HCT116 (cell line): ENCODE results near the gene PRMT7. TPM values are rescaled to one million over a fixed set of nuclear protein-coding genes. Genes with fewer than 3 reads are reported as not detected.

Experiments used
- ATAC-seq: fragments of 200-7000 bp; cut with Tn5 transposase; 2 replicates; pipeline ENCODE4 v1.9.1; 2020; ENCODE audit warnings: mild to moderate bottlenecking, moderate library complexity
- BruUV-seq: library from RNA; stranded (reverse); fragments of 400-500 nt; replicated peaks from 2 replicates; lab custom pipeline; 2021; lab: Mats Ljungman, UMichigan
- CTCF ChIA-PET: fragments of 300-600 bp; sonication (Branson Sonifier 250); formaldehyde crosslinking; loops from one replicate; lab custom pipeline; 2021; ENCODE audit warnings: antibody characterized with exemption; lab: Charles Lee
- POLR2A ChIA-PET: fragments of 300-600, 350-600 bp; sonication (Branson Sonifier 250); formaldehyde crosslinking; loops from one replicate; lab custom pipeline; 2021; ENCODE audit warnings: antibody characterized with exemption; lab: Charles Lee
- RAD21 ChIA-PET, 2 experiments: fragments of 300-600 bp; sonication (Branson Sonifier 250); formaldehyde crosslinking; loops; one replicate each; lab custom pipeline; 2023; ENCODE audit warnings: low total read pairs in 2 of 2; ENCODE audit not compliant: uncharacterized antibody in 2 of 2, unreplicated experiment in 2 of 2, low non-redundant PET in 1 of 2; lab: Charles Lee
- DNase-seq: peaks from one replicate; pipeline ENCODE4 v3.0.0-alpha.2; 2010; ENCODE audit warnings: low read depth, low spot score
- H2AFZ ChIP-seq: fragments of 200-600 bp; shearing (Covaris generic), sonication (generic); 2 replicates; pipeline ENCODE4 v1.6.1; 2017; ENCODE audit warnings: low read depth, mixed run types, mixed read lengths, antibody characterized with exemption, low read length; ENCODE audit not compliant: poor library complexity, severe bottlenecking
- H3K27ac ChIP-seq: 2 replicates; pipeline ENCODE4 v1.5.1; 2012; ENCODE audit warnings: low read depth, low read length
- H3K27me3 ChIP-seq: fragments of 200-600 bp; sonication (generic); 2 replicates; pipeline ENCODE4 v1.6.1; 2016; ENCODE audit warnings: mixed run types, low read length, mixed read lengths; ENCODE audit not compliant: insufficient read depth
- H3K36me3 ChIP-seq, 2 experiments: fragments of 200-500 bp in 1 of 2; fragments of 200-600 bp in 1 of 2; sonication (Bioruptor generic) in 1 of 2; sonication (generic) in 1 of 2; 2 replicates each; pipeline versions ENCODE4 v1.5.1 to v1.6.1; 2014 to 2016; ENCODE audit warnings: low read length in 2 of 2, inconsistent platforms in 1 of 2, mixed read lengths in 1 of 2, mixed run types in 1 of 2; ENCODE audit not compliant: insufficient read depth in 2 of 2, control insufficient read depth in 1 of 2
- H3K4me1 ChIP-seq, 2 experiments: fragments of 200-600 bp in 1 of 2; sonication (generic) in 1 of 2; 2 replicates each; pipeline versions ENCODE4 v1.5.1 to v1.6.1; 2012 to 2017; ENCODE audit warnings: low read length in 2 of 2, inconsistent platforms in 1 of 2, mild to moderate bottlenecking in 1 of 2, mixed read lengths in 1 of 2, mixed run types in 1 of 2, moderate library complexity in 1 of 2; ENCODE audit not compliant: insufficient read depth in 2 of 2, control insufficient read depth in 1 of 2
- H3K4me2 ChIP-seq: fragments of 200-600 bp; sonication (generic); 2 replicates; pipeline ENCODE4 v1.6.1; 2017; ENCODE audit warnings: mixed run types, low read length, mixed read lengths
- H3K4me3 ChIP-seq, 2 experiments: fragments of 200-600 bp in 1 of 2; sonication (generic) in 1 of 2; replicated peaks in 1 of 2; 2 replicates each; pipeline ENCODE4 v1.5.1; 2011 to 2016; ENCODE audit warnings: low read length in 2 of 2, control low read depth in 1 of 2, low read depth in 1 of 2, mild to moderate bottlenecking in 1 of 2, mixed read lengths in 1 of 2, mixed run types in 1 of 2
- H3K79me2 ChIP-seq: fragments of 200-600 bp; sonication (generic); 2 replicates; pipeline ENCODE4 v1.6.1; 2017; ENCODE audit warnings: mild to moderate bottlenecking, mixed run types, low read length, moderate library complexity, mixed read lengths; ENCODE audit not compliant: insufficient read depth
- H3K9ac ChIP-seq: fragments of 200-600 bp; sonication (generic); 2 replicates; pipeline ENCODE4 v1.6.1; 2016; ENCODE audit warnings: low read length, mixed read lengths
- H3K9me2 ChIP-seq: fragments of 200-600 bp; sonication (generic), shearing (Covaris generic); 2 replicates; pipeline ENCODE4 v1.6.1; 2017; ENCODE audit warnings: mixed run types, mild to moderate bottlenecking, moderate library complexity; ENCODE audit not compliant: insufficient read depth
- H3K9me3 ChIP-seq, 2 experiments: fragments of 200-500 bp in 1 of 2; fragments of 200-600 bp in 1 of 2; sonication (Bioruptor generic) in 1 of 2; sonication (generic) in 1 of 2; 2 replicates each; pipeline ENCODE4 v1.6.1; 2014 to 2017; ENCODE audit warnings: low read length in 2 of 2, mixed read lengths in 2 of 2, inconsistent platforms in 1 of 2, low read depth in 1 of 2, mild to moderate bottlenecking in 1 of 2, mixed run types in 1 of 2, moderate library complexity in 1 of 2; ENCODE audit not compliant: control insufficient read depth in 1 of 2, insufficient read depth in 1 of 2
- H4K20me1 ChIP-seq: fragments of 200-600 bp; sonication (generic), shearing (Covaris generic); 2 replicates; pipeline ENCODE4 v1.6.1; 2017; ENCODE audit warnings: mixed run types, mild to moderate bottlenecking, moderate library complexity; ENCODE audit not compliant: insufficient read depth
- CBX3 ChIP-seq: IDR thresholded peaks from 2 replicates; pipeline ENCODE4 v1.6.1; 2012; ENCODE audit warnings: low read depth
- CEBPB ChIP-seq: IDR thresholded peaks from 2 replicates; pipeline ENCODE4 v1.6.1; 2012; ENCODE audit warnings: low read depth
- EGR1 ChIP-seq: IDR thresholded peaks from 2 replicates; pipeline ENCODE4 v1.6.1; 2012; ENCODE audit warnings: low read depth
- ELF1 ChIP-seq: IDR thresholded peaks from 2 replicates; pipeline ENCODE4 v1.6.1; 2012; ENCODE audit warnings: low read depth, borderline replicate concordance
- EZH2phosphoT487 ChIP-seq: fragments of 200-600 bp; IDR thresholded peaks from 2 replicates; pipeline ENCODE4 v1.6.1; 2018; ENCODE audit warnings: antibody characterized with exemption, borderline replicate concordance
- FOSL1 ChIP-seq: IDR thresholded peaks from 2 replicates; pipeline ENCODE4 v1.6.1; 2012; ENCODE audit warnings: low read depth
- JUND ChIP-seq: IDR thresholded peaks from 2 replicates; pipeline ENCODE4 v1.6.1; 2012
- RAD21 ChIP-seq: IDR thresholded peaks from 2 replicates; pipeline ENCODE4 v1.6.1; 2012; ENCODE audit warnings: low read depth, mild to moderate bottlenecking
- SRF ChIP-seq: IDR thresholded peaks from 2 replicates; pipeline ENCODE4 v1.6.1; 2012; ENCODE audit warnings: low read depth
- TCF7L2 ChIP-seq: IDR thresholded peaks from 2 replicates; pipeline ENCODE4 v1.7.0; 2011; ENCODE audit warnings: borderline replicate concordance, inconsistent platforms; ENCODE audit not compliant: insufficient read depth, insufficient read length; ENCODE audit errors: extremely low read depth
- YY1 ChIP-seq: IDR thresholded peaks from 2 replicates; pipeline ENCODE4 v1.6.1; 2011; ENCODE audit warnings: low read length, low read depth, moderate library complexity, mild to moderate bottlenecking; ENCODE audit not compliant: insufficient replicate concordance; ENCODE audit errors: extremely low read depth
- ZFX ChIP-seq: fragments of 450-650 bp; IDR thresholded peaks from 2 replicates; pipeline ENCODE4 v1.6.1; 2017
- ZNF274 ChIP-seq: fragments of 200-500 bp; sonication (Bioruptor generic); IDR thresholded peaks from 2 replicates; pipeline ENCODE4 v1.6.1; 2014; ENCODE audit warnings: mild to moderate bottlenecking, low read depth, low read length, inconsistent platforms
- intact Hi-C: fragments of 100-400 bp; cut with micrococcal nuclease; formaldehyde crosslinking; loops from 2 replicates; pipeline ENCODE4 v1.10.0; 2022
- total RNA-seq: library from RNA; stranded (reverse); gene quantifications from one replicate; pipeline ENCODE4 v1.2.1, GENCODE V29; 2021; ENCODE audit not compliant: unreplicated experiment
- TF ChIP-seq, protein P1 (sequence below): IDR thresholded peaks from 2 replicates; pipeline ENCODE4 v1.6.1; 2011; ENCODE audit warnings: mild to moderate bottlenecking, low read length, moderate library complexity; ENCODE audit not compliant: insufficient replicate concordance; ENCODE audit errors: extremely low read depth

Gene PRMT7
- total RNA-seq, 1 experiment from 2014 or later = 34.4 TPM

DNA sequence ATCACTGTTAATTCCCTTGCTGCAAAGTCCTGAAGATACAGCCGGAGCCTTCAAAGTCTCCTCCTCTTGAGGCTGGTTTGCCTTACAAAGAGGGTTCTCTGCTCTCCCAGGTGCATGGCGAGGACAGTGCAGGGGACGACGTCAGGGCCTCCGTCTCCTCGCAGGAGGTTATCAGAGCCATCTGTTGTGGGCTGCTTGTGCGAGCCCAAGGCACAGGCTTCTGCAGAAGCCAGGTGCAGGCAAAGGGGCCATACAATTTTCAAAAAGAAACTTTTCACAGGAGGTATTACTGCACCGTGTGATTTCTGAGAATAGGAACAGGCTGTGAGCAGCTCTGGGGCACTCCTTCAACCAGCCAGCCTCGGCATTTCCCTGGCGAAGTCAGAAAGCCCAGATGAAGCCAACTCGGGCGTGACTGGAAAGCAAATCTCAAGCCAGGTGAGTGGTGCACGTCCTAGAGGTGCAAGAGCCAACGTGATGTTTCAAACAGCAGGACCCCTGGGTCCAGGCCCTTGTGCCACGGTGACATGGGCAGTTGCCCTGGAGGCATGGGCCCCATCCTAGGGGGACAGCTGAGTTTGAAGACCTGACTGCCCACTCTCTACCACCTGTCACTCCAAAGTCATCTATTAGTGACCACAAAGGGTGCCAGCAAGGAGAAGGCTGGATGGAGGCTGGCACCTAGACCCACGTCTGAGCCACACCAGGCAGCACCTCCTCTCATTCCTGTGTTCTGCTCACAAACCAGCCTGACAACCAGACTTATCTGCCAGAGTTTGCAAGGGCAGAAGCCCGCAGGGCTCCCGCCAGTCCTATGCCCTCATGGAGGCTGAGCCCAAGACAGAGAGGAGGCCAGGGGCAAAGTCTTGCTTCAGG lies 68.9 kb downstream of the PRMT7 start:
- no peak for ATAC-seq
- intact Hi-C loops = no loop called here
- no peak overlapping the region for H3K4me2 ChIP-seq

DNA sequence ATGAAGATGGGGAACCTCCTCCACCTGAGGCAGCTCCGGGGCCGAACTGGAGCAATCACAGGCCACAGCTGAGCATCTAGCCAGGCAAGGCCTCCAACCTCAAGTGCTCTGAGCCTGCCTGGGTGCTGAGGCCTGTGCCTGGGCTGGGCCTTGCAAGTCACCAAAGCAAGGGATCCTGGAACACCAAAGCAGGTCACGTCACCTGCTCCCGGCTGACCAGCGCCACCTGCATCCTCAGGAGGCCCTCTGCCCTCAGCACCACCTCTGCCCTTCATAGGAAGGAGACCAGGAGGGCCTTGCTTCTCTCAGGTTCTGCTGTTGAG lies 69.5 kb downstream of the PRMT7 start:
- no peaks in the 10 kb centered on the region for H4K20me1 ChIP-seq
- H3K9me2 ChIP-seq = no peaks in the 10 kb centered on the region
- TF ChIP-seq ELF1 (no peak), RAD21 (no peak), ZNF274 (no peak), EZH2phosphoT487 (no peak), CBX3 (no peak), FOSL1 (no peak), JUND (no peak)
- TF ChIP-seq, protein P1, sequence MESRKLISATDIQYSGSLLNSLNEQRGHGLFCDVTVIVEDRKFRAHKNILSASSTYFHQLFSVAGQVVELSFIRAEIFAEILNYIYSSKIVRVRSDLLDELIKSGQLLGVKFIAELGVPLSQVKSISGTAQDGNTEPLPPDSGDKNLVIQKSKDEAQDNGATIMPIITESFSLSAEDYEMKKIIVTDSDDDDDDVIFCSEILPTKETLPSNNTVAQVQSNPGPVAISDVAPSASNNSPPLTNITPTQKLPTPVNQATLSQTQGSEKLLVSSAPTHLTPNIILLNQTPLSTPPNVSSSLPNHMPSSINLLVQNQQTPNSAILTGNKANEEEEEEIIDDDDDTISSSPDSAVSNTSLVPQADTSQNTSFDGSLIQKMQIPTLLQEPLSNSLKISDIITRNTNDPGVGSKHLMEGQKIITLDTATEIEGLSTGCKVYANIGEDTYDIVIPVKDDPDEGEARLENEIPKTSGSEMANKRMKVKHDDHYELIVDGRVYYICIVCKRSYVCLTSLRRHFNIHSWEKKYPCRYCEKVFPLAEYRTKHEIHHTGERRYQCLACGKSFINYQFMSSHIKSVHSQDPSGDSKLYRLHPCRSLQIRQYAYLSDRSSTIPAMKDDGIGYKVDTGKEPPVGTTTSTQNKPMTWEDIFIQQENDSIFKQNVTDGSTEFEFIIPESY = no peak
- TF ChIP-seq, all 23 proteins: peak for 0
- Histone ChIP-seq H3K27ac (no peak overlapping the region), H2AFZ (no peak overlapping the region), H3K36me3 (no peaks in the 10 kb centered on the region), H3K27me3 (no peaks in the 10 kb centered on the region), H3K79me2 (no peaks in the 10 kb centered on the region), H3K4me2 (no peak overlapping the region), H3K4me1 (peaks cover 0 to 4% of the 10 kb centered on the region in 2 experiments; a peak in 1 of 4 replicates), H3K4me3 (no peak overlapping the region), H3K9me3 (no peaks in the 10 kb centered on the region), H3K9ac (no peak overlapping the region)
- no TSS peak for BruUV-seq
- POLR2A ChIA-PET = no interaction called here
- DNase-seq = no peak
- ATAC-seq = no peak
- intact Hi-C loops = no loop called here
- RAD21 ChIA-PET = no interaction called here
- CTCF ChIA-PET = no interaction called here

More for the DNA sequence above, 68.9 kb downstream of the PRMT7 start:
- Histone ChIP-seq H2AFZ (no peak overlapping the region), H3K36me3 (no peaks in the 10 kb centered on the region), H3K9me2 (no peaks in the 10 kb centered on the region), H3K9me3 (no peaks in the 10 kb centered on the region), H4K20me1 (no peaks in the 10 kb centered on the region), H3K27ac (no peak overlapping the region), H3K4me3 (no peak overlapping the region), H3K79me2 (no peaks in the 10 kb centered on the region), H3K4me1 (peaks cover 0 to 4% of the 10 kb centered on the region in 2 experiments; a peak in 1 of 4 replicates), H3K27me3 (no peaks in the 10 kb centered on the region), H3K9ac (no peak overlapping the region)
- DNase-seq = no peak
- ChIA-PET RAD21 (no interaction called here), CTCF (no interaction called here), POLR2A (no interaction called here)
- no peak for TF ChIP-seq CBX3
- TF ChIP-seq TCF7L2 = no peak
- no peak for TF ChIP-seq FOSL1
- no peak for TF ChIP-seq SRF
- no peak for TF ChIP-seq ELF1
- TF ChIP-seq JUND = no peak
- TF ChIP-seq ZFX = no peak
- no peak for TF ChIP-seq CEBPB
- no peak for TF ChIP-seq YY1
- no peak for TF ChIP-seq EGR1
- no TSS peak for BruUV-seq
